Hepatocyte (in vitro differentiated cells): ENCODE measurements around the gene MX1.

Experiments used
- EZH2 ChIP-seq: fragments of 200-600 bp; sonication (generic); IDR thresholded peaks from 2 replicates; pipeline ENCODE4 v1.6.1; 2016; ENCODE audit warnings: antibody characterized with exemption, mild to moderate bottlenecking, borderline replicate concordance
- EZH2phosphoT487 ChIP-seq: fragments of 200-600 bp; sonication (generic); IDR thresholded peaks from one replicate; pipeline ENCODE4 v1.6.1; 2018; ENCODE audit warnings: antibody characterized with exemption, mild to moderate bottlenecking, low read depth, moderate library complexity; ENCODE audit not compliant: unreplicated experiment, severe bottlenecking
- TF ChIP-seq, protein P1 (sequence below): fragments of 200-600 bp; sonication (generic); IDR thresholded peaks from 2 replicates; pipeline ENCODE4 v1.5.1; 2016; ENCODE audit warnings: antibody characterized with exemption, mild to moderate bottlenecking; ENCODE audit not compliant: poor library complexity

DNA sequence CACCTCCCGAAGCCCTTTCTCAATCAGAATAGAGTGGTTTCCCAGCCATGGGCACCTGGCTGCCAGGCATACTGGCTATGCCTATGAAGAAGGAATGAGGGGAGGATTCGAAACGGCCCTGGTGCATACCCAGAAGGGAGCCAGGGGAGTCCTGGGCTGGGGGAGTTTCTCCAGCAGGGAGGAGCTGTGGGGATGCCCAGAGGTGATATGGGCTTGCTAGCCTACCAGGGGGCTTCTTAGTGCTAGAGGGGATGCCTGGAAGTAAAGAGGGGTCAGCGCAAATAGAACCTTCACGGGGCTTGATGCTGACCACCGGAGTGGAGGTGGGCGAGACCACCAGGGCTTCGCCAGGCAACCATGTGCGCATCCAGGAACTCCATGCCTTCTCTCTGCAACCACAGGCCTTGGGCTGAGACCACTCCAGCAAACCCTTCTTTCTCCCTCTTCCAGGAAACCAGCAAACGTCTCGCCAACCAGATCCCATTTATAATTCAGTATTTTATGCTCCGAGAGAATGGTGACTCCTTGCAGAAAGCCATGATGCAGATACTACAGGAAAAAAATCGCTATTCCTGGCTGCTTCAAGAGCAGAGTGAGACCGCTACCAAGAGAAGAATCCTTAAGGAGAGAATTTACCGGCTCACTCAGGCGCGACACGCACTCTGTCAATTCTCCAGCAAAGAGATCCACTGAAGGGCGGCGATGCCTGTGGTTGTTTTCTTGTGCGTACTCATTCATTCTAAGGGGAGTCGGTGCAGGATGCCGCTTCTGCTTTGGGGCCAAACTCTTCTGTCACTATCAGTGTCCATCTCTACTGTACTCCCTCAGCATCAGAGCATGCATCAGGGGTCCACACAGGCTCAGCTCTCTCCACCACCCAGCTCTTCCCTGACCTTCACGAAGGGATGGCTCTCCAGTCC is 18.2 kb upstream of the MX1 start:
- TF ChIP-seq, protein P1, sequence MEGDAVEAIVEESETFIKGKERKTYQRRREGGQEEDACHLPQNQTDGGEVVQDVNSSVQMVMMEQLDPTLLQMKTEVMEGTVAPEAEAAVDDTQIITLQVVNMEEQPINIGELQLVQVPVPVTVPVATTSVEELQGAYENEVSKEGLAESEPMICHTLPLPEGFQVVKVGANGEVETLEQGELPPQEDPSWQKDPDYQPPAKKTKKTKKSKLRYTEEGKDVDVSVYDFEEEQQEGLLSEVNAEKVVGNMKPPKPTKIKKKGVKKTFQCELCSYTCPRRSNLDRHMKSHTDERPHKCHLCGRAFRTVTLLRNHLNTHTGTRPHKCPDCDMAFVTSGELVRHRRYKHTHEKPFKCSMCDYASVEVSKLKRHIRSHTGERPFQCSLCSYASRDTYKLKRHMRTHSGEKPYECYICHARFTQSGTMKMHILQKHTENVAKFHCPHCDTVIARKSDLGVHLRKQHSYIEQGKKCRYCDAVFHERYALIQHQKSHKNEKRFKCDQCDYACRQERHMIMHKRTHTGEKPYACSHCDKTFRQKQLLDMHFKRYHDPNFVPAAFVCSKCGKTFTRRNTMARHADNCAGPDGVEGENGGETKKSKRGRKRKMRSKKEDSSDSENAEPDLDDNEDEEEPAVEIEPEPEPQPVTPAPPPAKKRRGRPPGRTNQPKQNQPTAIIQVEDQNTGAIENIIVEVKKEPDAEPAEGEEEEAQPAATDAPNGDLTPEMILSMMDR: no peak
- no peak for TF ChIP-seq EZH2
- TF ChIP-seq EZH2phosphoT487: no peak
